NCI-H187 (cell line): Measurements from ENCODE around the gene STX11.
"Not testable (repeated sequence)": the region's sequence is repeated elsewhere in the genome, so short reads cannot be mapped to it uniquely, and the experiment has no call there.

Source experiments
- DNase-seq, 2 experiments: peaks; one replicate each; lab custom pipeline; 2025; lab: John Stamatoyannopoulos, UW

The STX11 gene

DNA sequence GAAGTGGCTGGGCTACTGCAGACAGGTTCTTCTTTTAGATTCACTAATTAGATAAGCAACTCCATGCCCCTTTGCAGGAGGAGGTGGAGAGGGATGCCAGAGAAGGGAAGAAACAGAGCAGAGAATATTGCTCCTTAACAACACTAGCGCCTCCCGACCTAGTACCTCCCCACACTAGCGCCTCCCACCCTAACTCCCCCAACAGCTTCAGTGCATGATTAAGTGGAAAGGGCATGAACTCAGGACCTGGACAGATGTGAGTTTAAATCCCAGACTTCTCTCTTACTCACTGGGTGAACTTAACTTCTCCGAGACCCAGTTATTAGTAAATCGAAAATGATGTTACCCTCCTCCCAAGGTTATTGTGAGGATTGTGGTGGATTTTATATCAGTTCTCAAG lies 25.7 kb downstream of the STX11 start:
- DNase-seq = no peak

DNA sequence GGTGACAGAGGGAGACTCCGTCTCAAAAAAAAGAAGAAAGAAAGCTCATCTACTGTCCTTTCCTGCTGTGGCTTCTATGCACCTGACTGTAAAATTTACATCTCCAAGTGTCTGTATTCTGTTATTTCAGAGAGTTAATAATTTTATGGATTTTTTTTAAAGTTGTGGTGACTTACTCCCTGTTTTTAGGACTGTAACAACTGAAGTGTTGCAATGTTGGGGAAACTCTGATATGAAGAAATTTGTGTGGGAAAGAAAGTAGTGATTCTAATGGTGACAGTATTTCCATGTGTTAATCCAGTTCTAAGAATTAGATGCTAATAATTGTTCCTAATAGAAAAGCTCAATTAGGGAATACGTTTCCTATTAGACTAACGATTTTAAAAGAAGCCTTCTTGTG lies 27.4 kb downstream of the STX11 start:
- no peak for DNase-seq

DNA sequence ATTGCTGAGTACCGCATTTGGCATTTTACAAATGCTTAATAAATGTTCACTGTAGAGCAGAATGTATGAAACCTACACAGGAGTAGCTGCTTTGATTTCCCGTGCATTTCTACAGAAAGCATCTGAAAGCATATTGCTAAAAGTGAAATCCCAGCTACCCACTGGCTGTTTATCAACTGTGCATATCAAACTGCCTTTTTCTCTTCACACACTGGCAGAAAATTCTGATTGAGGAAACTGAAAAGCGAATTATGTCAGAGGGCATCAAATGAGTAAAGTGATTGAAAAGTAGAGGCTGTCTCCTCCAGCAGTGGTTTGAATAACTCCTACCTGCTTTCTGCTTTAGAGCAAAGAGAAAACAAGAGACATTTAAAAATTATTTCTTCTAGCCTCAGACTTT lies 28.0 kb downstream of the STX11 start:
- no peak for DNase-seq

DNA sequence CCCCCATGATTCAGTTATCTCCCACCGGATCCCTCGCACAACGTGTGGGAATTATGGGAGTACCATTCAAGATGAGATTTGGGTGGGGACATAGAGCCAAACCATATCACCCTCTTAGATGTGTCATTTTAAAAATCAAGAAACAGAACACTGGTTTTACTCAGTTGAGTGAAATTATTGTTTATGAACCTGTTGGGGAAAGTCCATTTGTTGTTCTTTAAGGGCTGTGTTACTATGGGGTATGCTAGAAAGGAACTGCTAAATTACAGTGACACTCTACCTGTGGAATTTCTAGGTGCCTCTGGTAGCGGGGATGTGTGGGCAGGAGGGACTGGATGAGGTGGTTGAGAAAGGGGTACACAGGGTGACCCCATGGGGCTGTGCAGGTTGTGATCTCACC lies 28.9 kb downstream of the STX11 start:
- no peak for DNase-seq

DNA sequence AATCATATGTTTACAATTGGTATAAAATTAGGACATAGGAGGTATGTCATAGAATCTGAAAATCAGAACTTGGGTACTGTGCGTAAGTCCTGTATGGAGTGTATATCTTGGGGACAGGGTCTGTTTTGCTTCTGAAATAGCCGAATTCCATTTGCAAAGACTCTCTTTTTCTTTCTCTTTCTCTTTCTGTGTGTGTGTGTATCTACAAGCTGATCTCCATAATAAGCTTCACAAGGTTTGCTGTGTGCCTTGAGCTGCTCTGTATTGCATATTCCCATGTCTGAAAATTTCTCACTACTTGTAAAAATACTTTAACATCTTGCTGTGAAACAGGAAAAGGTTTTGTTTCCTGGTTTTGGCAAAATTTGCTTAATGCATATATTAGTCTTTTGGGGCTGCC lies 29.5 kb downstream of the STX11 start:
- DNase-seq = no peak

DNA sequence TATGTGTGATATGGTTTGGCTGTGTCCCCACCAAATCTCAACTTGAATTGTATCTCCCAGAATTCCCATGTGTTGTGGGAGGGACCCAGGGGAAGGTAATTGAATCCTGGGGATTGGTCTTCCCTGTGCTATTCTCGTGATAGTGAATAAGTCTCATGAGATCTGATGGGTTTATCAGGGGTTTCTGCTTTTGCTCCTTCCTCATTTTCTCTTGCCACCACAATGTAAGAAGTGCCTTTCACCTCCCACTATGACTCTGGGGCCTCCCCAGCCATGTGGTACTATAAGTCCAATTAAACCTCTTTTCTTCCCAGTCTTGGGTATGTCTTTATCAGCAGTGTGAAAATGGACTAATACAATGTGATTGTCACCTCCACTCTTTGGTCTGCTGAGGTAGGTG lies 30.0 kb downstream of the STX11 start:
- not testable (repeated sequence) for DNase-seq

DNA sequence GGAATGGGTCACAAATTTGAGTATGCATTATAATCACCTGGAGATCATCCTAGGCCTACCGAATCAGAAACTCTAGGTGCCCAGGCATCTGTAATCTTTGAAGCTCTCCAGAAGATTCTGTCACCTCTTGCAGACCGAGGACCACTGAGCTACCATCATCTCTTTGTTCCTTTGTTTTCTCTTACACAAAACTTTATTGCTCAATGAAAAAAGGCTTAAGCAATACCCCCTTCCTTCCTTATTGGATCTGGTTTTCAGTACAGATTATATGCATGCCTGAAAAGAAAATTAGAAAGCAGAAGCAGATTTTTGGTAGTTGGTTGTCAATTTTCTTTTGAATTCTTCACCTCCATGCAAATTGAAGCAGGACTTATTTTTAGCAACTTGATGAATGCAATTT lies 31.3 kb downstream of the STX11 start:
- no peak for DNase-seq

DNA sequence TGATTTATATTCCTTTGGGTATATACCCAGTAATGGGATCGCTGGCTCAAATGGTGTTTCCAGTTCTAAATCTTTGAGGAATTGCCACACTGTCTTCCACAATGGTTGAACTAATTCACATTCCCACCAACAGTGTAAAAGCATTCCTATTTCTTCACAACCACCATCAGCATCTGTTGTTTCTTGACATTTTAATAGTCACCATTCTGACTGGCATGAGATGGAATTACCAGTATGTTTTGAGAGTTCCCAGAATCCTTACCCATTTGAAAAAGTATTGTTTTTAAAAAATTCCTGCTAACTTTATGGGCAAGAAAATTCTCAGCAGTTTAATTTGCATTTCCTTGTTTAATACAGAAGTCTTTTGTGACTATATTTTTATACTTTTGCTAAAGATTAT lies 33.9 kb downstream of the STX11 start:
- not testable (repeated sequence) for DNase-seq

DNA sequence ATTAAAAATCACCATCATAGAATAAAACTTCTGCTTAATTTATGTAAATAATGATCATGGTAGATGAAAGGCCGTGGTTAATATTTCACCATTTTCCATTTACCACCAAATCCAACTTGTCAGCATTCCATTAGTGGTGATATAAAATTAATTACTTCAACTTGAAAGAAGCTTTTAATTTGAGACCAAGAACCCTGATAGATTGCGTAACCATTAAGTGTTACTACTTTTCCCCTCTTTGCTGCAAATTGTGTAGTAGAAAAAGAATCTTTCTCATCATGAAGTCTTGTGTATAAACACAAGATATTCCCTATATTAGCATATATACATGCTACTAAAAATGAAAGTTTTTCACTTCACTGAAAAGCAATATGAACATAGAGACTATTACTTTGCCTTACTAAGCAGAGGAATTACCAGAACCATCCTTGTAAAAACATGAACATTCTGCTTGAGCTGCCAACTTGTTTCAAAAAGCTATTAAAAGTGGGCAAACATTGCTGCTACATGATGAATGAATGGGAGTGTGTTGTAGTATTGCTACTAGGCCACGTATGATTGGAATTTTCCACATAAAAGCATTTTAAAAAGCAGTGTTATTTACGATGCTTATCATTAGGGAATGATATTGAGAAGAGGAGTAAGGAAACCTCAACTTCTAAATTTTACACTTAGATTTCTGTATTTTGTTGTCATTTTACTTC lies 35.0 kb downstream of the STX11 start:
- DNase-seq = no peak

DNA sequence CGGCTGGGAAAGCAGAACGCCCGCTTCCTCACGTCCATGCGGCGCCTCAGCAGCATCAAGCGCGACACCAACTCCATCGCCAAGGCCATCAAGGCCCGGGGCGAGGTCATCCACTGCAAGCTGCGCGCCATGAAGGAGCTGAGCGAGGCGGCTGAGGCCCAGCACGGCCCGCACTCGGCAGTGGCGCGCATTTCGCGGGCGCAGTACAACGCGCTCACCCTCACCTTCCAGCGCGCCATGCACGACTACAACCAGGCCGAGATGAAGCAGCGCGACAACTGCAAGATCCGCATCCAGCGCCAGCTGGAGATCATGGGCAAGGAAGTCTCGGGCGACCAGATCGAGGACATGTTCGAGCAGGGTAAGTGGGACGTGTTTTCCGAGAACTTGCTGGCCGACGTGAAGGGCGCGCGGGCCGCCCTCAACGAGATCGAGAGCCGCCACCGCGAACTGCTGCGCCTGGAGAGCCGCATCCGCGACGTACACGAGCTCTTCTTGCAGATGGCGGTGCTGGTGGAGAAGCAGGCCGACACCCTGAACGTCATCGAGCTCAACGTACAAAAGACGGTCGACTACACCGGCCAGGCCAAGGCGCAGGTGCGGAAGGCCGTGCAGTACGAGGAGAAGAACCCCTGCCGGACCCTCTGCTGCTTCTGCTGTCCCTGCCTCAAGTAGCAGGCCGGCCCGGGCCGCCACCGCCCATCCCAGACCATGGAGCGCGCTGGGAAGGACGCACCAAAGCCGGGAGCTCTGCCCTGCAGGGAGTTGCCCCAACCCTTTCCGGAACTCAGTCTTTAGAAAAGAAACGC lies 36.7 kb downstream of the STX11 start:
- no peak for DNase-seq

DNA sequence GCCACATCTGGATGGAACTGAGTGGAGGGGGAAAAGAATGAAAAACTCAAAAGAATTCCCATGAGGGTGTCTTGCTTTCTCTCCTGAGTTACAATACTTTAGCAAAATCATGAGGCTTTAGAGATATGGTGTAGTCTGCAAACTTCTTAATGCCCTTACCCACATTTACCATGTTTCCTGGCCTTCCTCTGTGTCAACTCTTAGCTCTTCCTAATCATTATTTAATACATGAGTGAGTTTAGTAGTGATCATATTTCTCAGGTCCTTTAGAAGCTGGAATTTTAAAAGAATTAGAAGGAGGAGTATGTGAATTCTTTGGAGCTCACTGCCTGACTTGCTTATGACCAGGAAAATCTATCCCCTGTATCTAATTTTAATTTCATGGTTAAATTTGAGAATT lies 39.0 kb downstream of the STX11 start:
- DNase-seq = no peak

DNA sequence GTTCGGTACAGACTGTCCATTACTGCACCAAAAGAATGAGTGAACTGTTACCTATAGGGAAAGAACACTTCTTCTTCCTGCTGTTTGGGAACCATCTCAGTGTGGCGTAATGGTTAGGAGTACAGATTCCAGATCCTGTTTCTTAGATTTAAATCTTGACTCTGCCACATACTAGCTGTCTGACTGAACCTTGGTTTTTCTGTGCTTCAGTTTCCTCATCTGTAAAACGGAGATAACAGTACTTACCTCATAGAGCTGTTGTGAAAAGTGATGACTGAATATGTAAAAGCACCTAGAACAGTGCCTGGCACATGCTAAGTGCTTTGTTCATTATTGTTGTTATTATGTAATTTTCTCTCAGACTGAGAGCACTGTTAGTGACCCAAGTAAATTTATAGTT lies 39.8 kb downstream of the STX11 start:
- DNase-seq = no peak

DNA sequence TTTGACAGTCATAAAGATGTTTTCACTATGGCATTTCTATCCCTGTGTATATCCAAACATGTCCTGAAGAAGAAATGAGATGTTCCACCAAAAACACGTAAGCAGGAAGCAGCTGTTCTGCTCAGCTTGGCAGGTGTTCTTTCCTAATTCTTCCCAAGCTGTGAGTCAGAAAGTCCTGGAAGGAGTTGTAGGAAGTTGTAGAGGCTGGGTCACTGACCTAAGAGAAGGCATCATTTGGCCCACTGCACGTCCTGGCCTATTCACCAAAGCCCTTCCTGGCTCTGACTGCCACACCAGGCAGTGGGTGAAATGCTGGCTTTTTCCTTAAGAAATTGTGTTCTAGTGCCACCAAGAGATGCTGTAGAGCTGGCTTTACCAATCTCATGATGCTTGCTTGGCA lies 40.3 kb downstream of the STX11 start:
- no peak for DNase-seq

DNA sequence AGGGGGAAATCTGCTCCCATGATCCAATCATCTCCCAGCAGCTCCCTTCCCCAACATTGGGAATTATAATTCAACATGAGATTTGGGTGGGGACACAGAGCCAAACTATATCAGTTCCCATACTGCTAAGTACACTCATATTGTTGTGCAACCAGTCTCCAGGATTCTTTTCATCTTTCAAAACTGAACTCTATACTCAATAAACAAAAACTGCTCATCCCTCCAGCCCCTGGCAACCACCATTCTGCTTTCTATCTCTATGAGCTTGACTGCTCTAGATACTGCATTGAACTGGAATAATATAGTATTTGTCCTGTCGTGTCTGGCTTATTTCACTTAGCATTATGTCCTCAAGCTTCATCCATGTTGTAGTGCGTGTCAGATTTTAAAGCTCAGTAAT lies 42.9 kb downstream of the STX11 start:
- DNase-seq = no peak

DNA sequence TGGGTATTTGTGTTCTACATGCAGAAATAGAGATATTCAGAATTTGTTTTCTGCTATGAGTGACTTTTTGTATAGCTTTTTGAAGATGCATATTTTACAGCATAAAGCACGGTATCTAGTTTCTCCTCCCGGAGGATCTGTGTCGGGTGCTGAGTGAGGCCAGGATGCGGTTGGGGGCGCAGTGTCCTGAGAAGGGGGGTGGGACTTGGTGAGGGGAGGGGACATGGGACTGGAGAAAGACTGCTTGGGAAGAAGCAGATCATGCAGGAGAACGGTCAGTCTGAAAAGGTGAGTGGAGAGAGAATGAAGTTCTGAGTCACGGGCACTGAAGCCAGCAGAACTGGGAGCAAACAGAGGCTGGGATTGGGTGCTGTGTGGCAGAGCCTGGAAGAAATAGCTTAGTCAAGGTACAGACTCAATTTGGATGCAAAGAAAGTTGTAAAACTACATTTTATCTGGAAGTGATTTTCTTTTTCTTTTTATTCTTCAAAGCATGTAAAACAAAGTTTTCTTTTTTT lies 44.0 kb downstream of the STX11 start:
- no peak for DNase-seq

DNA sequence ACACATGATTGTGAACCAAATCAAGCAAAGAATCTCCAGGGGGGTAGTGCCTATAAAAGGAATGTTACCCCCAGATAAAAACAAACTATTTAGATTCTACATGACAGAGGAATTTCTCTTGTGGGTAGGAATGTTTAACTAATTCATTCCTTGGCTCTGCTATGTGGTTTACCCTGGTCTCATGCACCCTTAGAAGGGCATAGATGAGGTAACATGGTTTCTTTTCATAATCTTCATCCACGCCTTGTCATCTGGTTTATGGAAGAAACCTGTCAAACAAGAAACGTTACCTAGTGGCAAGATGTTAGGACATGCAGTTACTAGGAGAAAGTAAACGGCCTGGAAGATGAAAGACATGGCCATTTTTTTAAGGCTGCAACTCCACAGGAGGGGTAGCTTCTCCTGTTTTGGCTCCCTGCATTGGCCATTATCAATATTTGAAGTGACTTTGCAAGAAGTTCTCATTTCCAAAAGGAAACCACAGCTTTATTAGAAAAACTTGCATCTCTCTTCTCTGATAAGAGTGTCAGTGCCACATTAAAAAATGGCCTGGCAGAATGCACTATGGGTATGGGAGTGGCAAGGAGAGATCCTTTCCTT lies 45.5 kb downstream of the STX11 start:
- no peak for DNase-seq

DNA sequence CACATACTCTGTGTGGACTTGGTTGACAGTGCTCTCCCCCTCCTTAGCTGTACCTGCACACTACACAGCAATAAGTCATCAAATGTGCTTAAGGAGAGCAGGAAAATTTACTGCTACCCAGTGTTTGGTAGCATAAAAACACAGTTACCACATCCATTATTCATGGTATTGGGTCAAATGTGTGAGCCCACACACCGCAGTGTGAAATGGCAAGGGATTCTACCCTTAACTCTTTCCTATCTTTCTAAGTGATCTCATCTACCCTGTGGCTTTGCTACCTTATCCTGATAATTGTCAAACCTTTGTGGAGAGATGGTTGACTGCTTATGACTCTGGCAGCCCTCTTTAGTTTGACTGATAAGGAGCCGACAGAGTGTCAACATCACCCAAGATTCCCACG lies 47.6 kb downstream of the STX11 start:
- no peak for DNase-seq

DNA sequence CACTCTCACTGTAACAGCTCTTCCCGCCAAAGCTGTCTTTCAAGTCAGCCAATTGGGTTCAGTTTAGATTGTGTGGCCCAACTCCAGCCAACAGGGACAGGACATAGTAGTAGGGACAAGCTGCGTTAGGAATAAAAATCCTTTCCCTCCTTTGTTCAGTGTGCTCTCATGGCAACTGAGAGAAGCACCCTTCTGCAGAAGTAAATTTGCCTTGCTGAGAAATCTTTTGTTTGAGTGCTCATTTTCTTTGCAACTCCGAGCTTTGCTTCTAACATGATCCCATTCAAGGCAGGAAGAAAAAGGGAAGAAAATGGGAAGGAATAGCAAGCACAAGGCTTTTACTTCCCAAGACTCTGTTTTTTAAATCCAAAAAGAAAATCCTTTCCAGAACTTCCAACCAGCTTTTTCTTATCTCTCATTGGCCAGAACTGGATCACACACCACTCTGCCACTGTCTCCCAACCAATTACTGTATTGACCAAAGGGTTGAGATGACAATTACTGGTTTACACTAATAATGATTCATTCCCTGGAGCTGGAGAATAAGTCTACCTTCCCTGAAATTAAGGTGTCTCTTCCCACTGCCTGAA lies 52.7 kb downstream of the STX11 start:
- no peak for DNase-seq

DNA sequence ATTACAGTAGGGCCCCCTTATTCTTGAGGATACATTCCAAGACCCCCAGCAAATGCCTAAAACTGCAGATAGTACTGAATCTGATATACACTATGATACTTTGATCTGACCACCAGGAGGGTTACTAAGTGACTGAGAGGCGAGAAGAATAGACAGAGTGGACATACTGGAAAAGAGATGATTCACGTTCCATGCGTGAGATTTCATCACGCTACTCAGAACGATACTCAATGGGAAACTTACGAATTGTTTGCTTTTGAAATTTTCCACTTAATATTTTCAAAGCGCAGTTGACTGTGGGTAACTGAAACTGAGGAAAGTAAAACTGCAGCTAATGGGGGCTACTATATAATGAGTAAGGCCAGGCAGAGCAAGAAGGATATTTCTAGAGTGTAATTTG lies 60.8 kb downstream of the STX11 start:
- no peak for DNase-seq

DNA sequence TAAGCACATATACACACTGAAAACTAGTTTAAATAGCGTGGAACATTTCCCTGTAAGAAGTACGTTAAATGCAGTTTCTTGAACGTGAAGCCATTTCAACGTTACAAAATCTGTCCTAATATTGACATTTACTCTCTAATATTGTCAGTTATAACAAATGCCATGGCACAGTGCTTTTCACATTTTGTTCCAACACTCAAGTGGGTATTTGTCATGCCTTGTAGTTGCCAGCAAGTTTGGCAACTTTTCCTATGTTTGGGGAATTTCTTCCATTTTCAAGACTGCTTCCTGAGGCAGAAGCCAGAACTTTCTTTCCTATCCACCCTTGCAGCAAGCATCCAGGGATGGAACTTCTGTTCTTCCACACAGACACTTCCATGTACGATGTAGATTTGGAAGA lies 63.0 kb downstream of the STX11 start:
- no peak for DNase-seq

DNA sequence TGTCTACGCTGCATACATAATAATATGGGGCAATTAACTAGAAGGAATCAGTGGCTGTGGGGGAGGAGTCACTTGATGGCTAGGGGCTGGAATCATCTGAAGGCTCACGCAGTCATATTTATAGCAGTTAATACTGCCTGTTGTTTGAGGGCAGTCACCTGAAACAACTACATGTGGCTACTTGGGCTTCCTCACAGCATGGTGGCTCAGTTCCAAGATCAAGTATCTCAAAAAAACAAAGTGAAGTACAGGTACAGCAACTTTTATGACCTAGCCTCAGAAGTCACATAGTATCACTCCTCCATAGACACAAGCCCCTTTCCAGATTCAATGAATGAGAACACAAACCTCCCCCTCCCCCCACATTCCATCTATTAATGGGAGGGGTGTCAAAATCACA lies 63.7 kb downstream of the STX11 start:
- DNase-seq = no peak

DNA sequence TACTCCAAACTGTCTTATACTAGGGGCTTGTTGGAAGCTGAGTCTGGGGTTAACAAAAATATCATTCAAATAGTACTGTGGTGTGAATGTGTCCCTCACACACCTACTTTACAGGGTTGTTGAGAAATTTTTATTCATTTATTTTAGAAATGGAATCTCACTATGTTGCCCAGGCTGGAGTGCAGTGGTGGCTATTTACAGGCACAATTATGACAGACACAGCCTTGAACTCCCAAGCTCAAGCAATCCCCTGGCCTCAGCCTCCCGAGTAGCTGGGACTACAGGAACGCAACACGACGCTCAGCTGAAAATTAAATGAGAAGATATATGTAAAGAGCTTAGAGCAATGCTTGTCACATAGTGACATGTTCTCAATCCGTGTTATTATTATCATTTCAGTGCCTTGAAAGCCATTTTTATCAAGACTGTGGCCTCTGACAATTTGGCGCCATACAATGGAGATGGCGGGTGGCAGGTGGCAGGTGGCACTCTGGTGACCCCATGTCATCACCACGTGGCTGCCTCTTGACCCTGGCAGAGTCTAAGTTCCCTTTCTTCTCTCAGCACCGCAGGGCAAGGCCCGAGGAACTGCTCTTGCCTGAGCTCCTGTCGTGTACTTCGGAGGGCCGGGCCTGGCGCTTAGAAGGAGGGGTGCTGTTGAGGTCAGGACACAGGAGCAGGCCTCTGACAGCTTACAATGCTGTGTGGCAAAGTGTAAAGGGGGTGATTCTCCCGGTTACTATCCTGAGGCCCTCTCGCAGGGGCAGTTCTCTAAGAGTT lies 64.5 kb downstream of the STX11 start:
- DNase-seq = no peak
